ENCODE results near the gene TAF4. TPM values are rescaled to one million over a fixed set of nuclear protein-coding genes. Genes with fewer than 3 reads are reported as not detected.

TAF4 gene
- total and polyA plus RNA-seq, 2 of the 13 experiments (the other 11 are each of a cell fraction or from before 2014, with no cell fraction given), result 5.9 to 12.0 TPM

DNA sequence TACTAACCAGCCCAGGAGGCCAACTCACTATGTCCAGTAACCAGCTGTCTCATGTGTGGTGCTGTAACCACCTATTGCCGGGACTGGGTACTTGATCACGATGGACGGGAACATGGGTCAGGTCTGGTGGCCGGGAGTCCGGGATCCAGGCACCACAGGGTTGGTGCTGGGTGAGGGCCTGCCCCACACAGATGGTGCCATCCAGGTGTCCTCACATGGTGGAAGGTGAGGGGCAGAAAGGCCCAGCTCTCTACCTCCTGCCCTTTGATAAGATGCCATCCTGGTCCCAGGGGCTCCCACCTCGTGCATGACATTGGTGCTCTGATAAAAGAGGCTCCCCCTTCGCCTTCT, 116.3 kb downstream of the TAF4 start:
- H3K27ac ChIP-seq (ENCODE audit: extremely low read length, insufficient read depth, low read length), result no peak overlapping the region
- H3K9me3 ChIP-seq (ENCODE audit: low read length), result no peaks in the 10 kb centered on the region
- H4K20me1 ChIP-seq (ENCODE audit: insufficient read depth, low read length), result peaks cover 14% of the 10 kb centered on the region; the same call in 1 of the 2 replicates
- intact Hi-C loops (cut with micrococcal nuclease; ENCODE audit: unreplicated experiment), result no loop called here
- no peak overlapping the region for H2AFZ ChIP-seq (ENCODE audit: low read length)
- no peak overlapping the region for H3K4me3 ChIP-seq (replicated peaks in 1 of 3; ENCODE audit: insufficient read depth in 1 of 3, low read depth in 2 of 3, low read length in 3 of 3)
- in situ Hi-C loops (cut with HindIII; ENCODE audit: extremely low pct_ligation_motif_present, low pct_unique_long_range_greater_than_20kb), result no loop called here
- ATAC-seq (peak; percentile 16; the same call in 2 of the 3 replicates), FAIRE-seq (no peak), DNase-seq (ENCODE audit: low spot score) (no peak)
- no peak overlapping the region for H3K9ac ChIP-seq (ENCODE audit: insufficient read depth, low read depth, low read length)
- POLR2A ChIA-PET, result no interaction called here
- no peaks in the 10 kb centered on the region for H3K27me3 ChIP-seq (ENCODE audit: control insufficient read depth in 1 of 2, insufficient read depth in 2 of 2, low read length in 2 of 2)
- H3K79me2 ChIP-seq (ENCODE audit: insufficient read depth, low read length), result no peaks in the 10 kb centered on the region
- no peaks in the 10 kb centered on the region for H3K36me3 ChIP-seq (replicated peaks in 1 of 2; ENCODE audit: control insufficient read depth in 1 of 2, insufficient read depth in 2 of 2, low read length in 2 of 2)
- H3K4me1 ChIP-seq (ENCODE audit: insufficient read depth, low read length), result peaks cover 14% of the 10 kb centered on the region
- no peak overlapping the region for H3K4me2 ChIP-seq (ENCODE audit: low read depth, low read length)
- no TSS peak for BruUV-seq (replicated peaks)
- 54% methylated on average over 7 of the region's 7 CpGs for WGBS (ENCODE audit: low lambda C conversion rate)
- CTCF ChIA-PET (ENCODE audit: low intra/inter-chr PET ratio, low total read pairs), result no interaction called here
- TF ChIP-seq FOXC1 (CRISPR knock-in tag; IDR thresholded peaks at IDR 0.05; ENCODE audit: borderline replicate concordance), result no peak
- TF ChIP-seq MYC (CRISPR knock-in tag; IDR thresholded peaks at IDR 0.05; ENCODE audit: borderline replicate concordance), result 0 out of 2 replicates have a peak, but pooled peaks have one; percentile 10
- no peak for TF ChIP-seq RBFOX2 (IDR thresholded peaks at IDR 0.05; ENCODE audit: low read depth, low read length)
- TF ChIP-seq SOX13 (IDR thresholded peaks at IDR 0.05), result no peak
- TF ChIP-seq SOX13 (CRISPR knock-in tag; conservative IDR thresholded peaks at IDR 0.05 in 1 of 2, IDR thresholded peaks at IDR 0.05 in 1 of 2), result no peak
- TF ChIP-seq ZNF367 (CRISPR knock-in tag; IDR thresholded peaks at IDR 0.05; ENCODE audit: borderline replicate concordance), result no peak
- no peak for TF ChIP-seq ZNF143 (CRISPR knock-in tag; IDR thresholded peaks at IDR 0.05)
- TF ChIP-seq KAT7 (CRISPR knock-in tag; IDR thresholded peaks at IDR 0.05; ENCODE audit: borderline replicate concordance), result no peak
- no peak for TF ChIP-seq ZNF468 (CRISPR knock-in tag; IDR thresholded peaks at IDR 0.05)
- 0 out of 2 replicates have a peak, but pooled peaks have one; percentile 24 for TF ChIP-seq DNMT1 (CRISPR knock-in tag; IDR thresholded peaks at IDR 0.05)
- no peak for TF ChIP-seq MED1 (CRISPR knock-in tag; IDR thresholded peaks at IDR 0.05)

All from HepG2 (cell line).